Measurements from ENCODE around the gene AGPAT3.

- no peak for TF ChIP-seq POLR2AphosphoS5 (IDR thresholded peaks at IDR 0.05; ENCODE audit: low read depth, low read length)
- TF ChIP-seq POLR2A (IDR thresholded peaks at IDR 0.05; ENCODE audit: low read depth, low read length): no peak
Measured at GRCh38 chr21:43867948-43868347, 2.9 kb downstream of the AGPAT3 start.

Data from GM12892 (cell line).